DMS79 (cell line): ENCODE measurements around the gene COG6.

ENCODE experiments used
- DNase-seq: peaks from one replicate; lab custom pipeline; 2025; lab: John Stamatoyannopoulos, UW

The COG6 gene

GRCh38 chr13:39682310-39682709 lies 26.8 kb downstream of the COG6 start:
- DNase-seq, result no peak

GRCh38 chr13:39682788-39683187 lies 27.3 kb downstream of the COG6 start:
- no peak for DNase-seq

- DNase-seq, result peak; percentile 4
Observed at GRCh38 chr13:39684531-39685137, 29.2 kb downstream of the COG6 start.

GRCh38 chr13:39685652-39686051 lies 30.2 kb downstream of the COG6 start:
- no peak for DNase-seq

GRCh38 chr13:39688278-39688677 lies 32.8 kb downstream of the COG6 start:
- DNase-seq, result no peak

GRCh38 chr13:39688699-39689405 lies 33.4 kb downstream of the COG6 start:
- DNase-seq, result no peak

GRCh38 chr13:39692660-39693438 lies 37.4 kb downstream of the COG6 start:
- no peak for DNase-seq

GRCh38 chr13:39699274-39699673 lies 43.8 kb downstream of the COG6 start:
- DNase-seq, result no peak

GRCh38 chr13:39712626-39713025 lies 57.2 kb downstream of the COG6 start:
- DNase-seq, result no peak

GRCh38 chr13:39729156-39729555 lies 73.7 kb downstream of the COG6 start:
- DNase-seq, result no peak

GRCh38 chr13:39734952-39735351 lies 79.5 kb downstream of the COG6 start:
- DNase-seq, result no peak

GRCh38 chr13:39737047-39737446 lies 81.6 kb downstream of the COG6 start:
- no peak for DNase-seq

GRCh38 chr13:39740761-39741160 lies 85.3 kb downstream of the COG6 start:
- no peak for DNase-seq

GRCh38 chr13:39748961-39749360 lies 93.5 kb downstream of the COG6 start:
- DNase-seq, result no peak

- no peak for DNase-seq
Observed at GRCh38 chr13:39749528-39749927, 94.1 kb downstream of the COG6 start.

- no peak for DNase-seq
Observed at GRCh38 chr13:39751805-39752204, 96.3 kb downstream of the COG6 start.

- DNase-seq, result no peak
Observed at GRCh38 chr13:39760521-39760920, 105.1 kb downstream of the COG6 start.

- DNase-seq, result peak; percentile 89
Observed at GRCh38 chr13:39765801-39766463, 110.5 kb downstream of the COG6 start.

GRCh38 chr13:39766464-39767158 lies 111.1 kb downstream of the COG6 start:
- no peak for DNase-seq

- DNase-seq, result peak; percentile 51
Observed at GRCh38 chr13:39767791-39768517, 112.5 kb downstream of the COG6 start.

GRCh38 chr13:39768962-39769361 lies 113.5 kb downstream of the COG6 start:
- DNase-seq, result no peak
